Right ventricle myocardium superior (tissue), 1 donor: ENCODE measurements around the gene QKI. TPM values are rescaled to one million over a fixed set of nuclear protein-coding genes. Genes with fewer than 3 reads are reported as not detected.

Experiments used
- ATAC-seq: fragments of 200-7000 bp; cut with Tn5 transposase; one replicate; pipeline ENCODE4 v1.9.1; 2020; ENCODE audit warnings: mild to moderate bottlenecking; ENCODE audit not compliant: poor library complexity
- DNase-seq: peaks from one replicate; pipeline ENCODE4 v3.0.0-alpha.2; 2020
- intact Hi-C: fragments of 100-400 bp; cut with DNase I; formaldehyde crosslinking; loops from one replicate; pipeline ENCODE4 v1.11.2; 2022
- total RNA-seq: library from RNA; stranded (reverse); fragmentation: NEBNext Ultra II Directional; extraction: Animal tissue kit (Norgen Biotek cat#: 25700); gene quantifications from one replicate; pipeline ENCODE4 v1.2.1, GENCODE V29; 2021
- donor health status: DM: no; HTN: yes; CAD: no; lungs with severe emphysema.

The QKI gene
- total RNA-seq, 1 donor from 2014 or later: 477 TPM

- DNase-seq: no peak
- no peak for ATAC-seq
- intact Hi-C loops: no loop called here
Measured at GRCh38 chr6:163607792-163608191, 193.3 kb downstream of the QKI start.

GRCh38 chr6:163608204-163608644 lies 193.7 kb downstream of the QKI start:
- ATAC-seq (no peak), DNase-seq (no peak)
- intact Hi-C loops: no loop called here

GRCh38 chr6:163612200-163612599 lies 197.7 kb downstream of the QKI start:
- intact Hi-C loops: no loop called here
- ATAC-seq (no peak), DNase-seq (no peak)

DNA sequence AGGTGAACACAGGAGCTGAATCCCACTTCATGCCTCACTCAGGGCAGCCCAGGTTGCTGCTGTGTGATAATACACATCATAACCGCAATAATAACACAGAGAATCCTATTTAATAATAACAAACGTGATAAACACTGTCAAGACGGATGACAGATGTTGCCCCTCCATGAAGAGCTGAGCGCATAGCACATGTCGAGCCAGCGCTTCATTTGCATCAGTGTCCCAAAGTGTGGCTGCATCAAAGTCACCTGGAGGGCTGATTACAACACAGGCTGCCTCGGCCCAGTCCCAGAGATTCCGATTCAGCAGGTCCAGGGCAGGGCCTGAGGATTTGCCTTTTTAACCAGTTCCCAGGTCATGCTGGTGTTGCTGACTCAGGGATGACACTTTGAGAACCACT lies 198.5 kb downstream of the QKI start:
- intact Hi-C loops: no loop called here
- no peak for ATAC-seq
- no peak for DNase-seq

GRCh38 chr6:163613668-163614067 lies 199.2 kb downstream of the QKI start:
- intact Hi-C loops: no loop called here
- DNase-seq: no peak
- ATAC-seq: no peak

- no peak for DNase-seq
- ATAC-seq: no peak
- intact Hi-C loops: no loop called here
Measured at GRCh38 chr6:163616452-163616851, 201.9 kb downstream of the QKI start.

DNA sequence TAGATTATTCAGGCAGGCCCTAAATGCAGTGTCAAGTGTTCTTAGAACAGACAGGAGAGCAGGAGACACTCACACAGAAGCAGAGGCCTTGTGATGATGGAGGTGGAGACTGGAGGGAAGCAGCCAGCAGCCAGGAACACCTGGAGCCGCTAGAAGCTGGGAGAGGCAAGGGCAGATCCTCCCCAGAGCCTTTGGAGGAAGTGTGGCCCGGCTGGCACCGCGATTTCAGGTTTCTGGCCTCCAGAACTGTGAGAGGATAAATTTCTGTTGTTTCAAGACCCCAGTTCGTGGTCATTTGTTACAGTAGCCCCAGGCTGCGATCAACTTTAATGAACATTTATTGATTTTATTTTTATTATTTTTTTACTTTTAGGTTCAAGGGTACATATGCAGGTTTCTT lies 203.0 kb downstream of the QKI start:
- intact Hi-C loops: no loop called here
- ATAC-seq: no peak
- DNase-seq: no peak

DNA sequence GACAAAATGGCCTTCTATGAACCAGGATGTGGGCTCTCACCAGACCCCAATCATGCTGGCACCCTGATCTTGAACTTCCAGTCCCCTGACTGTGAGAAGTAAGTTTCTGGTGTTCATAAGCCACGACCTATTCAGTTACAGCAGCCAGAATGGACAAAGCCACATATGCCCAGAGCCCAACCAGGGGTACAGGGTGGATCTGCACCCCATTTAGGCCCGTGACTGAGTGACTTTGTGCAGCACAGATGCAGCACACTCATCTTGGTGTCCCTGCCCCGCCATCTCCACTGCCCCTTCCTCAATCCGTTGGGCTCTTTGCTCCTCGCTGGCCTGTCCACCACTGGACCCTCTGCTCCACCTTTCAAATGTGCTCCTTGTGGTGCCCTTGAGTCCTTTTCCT lies 205.6 kb downstream of the QKI start:
- intact Hi-C loops: no loop called here
- DNase-seq (no peak), ATAC-seq (no peak)

DNA sequence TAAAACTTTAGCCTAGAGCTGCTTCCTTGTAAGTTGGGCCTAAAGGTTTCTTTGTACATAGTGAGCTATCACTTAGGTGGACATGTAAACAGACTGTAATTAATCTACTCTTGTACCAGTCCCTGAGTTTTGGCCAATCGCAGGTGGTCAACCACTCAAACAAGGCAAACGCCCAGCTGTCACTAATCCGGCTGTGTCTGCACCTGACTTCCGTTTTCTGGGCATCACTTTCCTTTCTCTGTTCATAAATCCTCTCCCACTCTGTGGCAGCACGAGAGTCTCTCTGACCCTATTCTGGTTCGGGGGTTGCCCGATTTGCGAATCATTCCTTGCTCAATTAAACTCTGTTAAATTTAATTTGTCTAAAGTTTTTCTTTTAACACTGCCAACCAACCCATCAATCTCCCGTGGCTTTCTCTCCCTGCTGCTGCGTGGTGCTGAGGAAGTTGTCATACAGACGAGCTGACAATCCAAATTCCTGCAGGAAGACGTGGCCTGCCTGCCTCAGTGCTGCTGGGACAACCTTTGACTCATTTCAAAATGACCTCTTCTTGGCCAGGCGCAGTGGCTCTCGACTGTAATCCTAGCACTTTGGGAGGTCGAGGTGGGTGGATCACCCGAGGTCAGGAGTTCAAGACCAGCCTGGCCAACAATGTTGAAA lies 206.3 kb downstream of the QKI start:
- intact Hi-C loops: no loop called here
- DNase-seq: no peak
- ATAC-seq: no peak

DNA sequence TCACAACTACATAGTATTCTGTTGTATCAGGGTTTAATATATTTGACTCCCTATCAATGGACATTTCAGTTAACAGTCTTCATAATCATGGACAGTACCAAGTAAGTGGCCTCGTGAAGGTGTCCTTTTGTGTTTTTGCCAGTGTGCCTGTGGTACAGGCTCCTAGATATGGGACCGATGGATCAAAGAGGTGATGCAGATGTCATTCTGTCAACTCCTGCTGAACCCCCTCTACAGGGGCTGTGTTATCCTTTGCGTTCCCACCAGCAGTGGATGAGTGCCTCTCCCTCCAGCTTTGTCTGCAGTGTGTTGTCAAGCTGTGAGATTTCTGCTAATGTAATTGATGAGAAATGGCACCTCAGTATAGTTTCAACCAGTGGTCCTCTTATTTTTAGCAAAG lies 210.7 kb downstream of the QKI start:
- DNase-seq: no peak
- intact Hi-C loops: no loop called here
- ATAC-seq: no peak

DNA sequence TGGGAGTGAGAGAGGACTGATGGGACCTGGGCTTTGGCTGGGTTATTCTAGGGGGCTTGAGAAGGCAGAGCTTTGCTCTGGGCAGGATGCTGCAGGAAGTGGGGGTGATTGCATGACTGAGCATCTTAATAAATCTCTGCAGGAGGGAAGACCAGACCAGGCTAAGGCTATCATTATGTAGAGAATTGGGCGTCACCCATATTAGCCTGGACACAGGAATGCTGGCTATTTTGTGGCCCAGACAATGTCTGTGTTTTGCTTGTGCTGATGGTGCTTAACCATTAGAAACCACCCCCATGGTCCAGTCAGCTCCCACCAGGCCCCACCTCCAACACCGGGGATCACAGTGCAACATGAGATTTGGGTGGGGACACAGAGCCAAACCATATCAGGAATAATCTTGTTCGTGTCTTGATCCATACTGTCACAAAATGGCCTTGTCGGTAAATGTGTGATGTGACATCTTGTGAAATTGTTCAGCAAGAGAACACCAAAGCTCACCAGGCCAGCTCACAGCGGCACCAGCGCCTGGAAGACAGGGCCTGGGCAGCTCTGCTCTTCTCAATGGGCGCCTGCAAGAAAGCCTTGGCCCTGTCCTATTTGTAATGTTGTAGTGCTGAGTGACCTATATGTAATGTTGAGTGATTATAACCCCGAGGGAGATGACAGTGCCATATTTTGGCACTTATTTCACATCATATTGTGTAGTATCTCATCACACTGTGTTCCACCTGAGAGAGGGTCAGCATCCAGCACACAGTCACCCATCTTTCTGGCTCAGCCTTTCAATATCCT lies 211.8 kb downstream of the QKI start:
- intact Hi-C loops: no loop called here
- ATAC-seq (no peak), DNase-seq (no peak)

DNA sequence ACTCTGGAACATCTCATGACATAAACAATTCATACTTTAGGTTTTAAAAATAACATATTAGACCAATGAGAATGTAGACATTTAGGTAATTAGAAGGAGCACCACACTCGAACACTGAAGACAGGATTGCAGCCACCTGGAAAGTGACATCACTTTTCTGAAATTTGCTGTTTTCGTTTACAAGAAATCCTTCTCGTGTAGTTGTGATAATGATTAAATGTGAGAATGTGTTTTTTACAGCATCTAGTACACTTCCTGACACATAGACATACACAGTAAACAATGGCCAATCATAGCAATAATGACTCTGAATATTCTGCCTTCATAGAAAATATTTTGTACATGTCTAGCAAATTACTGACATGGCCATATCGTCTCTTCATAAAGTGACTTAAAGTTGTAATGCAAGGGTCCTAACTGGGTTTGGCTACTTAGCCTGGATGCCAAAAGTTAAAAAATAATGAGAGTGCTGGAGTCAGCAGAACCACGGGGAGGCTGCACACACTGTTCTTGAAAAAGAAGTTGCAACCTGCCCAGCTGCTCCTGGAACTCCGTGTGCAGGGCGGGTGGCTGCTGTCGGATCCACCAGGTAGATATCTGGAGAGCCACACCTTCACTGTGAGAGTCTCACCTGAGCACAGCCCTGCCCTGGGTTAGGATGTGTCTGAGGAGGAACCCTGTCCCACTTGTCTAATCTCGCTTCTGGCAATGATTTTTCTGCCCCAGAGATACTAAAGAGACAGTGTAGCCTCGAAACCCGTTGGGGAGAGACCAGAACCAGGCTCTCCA lies 212.9 kb downstream of the QKI start:
- intact Hi-C loops: no loop called here
- DNase-seq (no peak), ATAC-seq (no peak)
